ENCODE measurements around the gene TXN. TPM values are rescaled to one million over a fixed set of nuclear protein-coding genes. Genes with fewer than 3 reads are reported as not detected.

Gene TXN
- total and polyA plus RNA-seq, 10 of the 15 experiments (the other 5 are each of a cell fraction or from before 2014, with no cell fraction given), result 309 to 2,304 (median 650) TPM

DNA sequence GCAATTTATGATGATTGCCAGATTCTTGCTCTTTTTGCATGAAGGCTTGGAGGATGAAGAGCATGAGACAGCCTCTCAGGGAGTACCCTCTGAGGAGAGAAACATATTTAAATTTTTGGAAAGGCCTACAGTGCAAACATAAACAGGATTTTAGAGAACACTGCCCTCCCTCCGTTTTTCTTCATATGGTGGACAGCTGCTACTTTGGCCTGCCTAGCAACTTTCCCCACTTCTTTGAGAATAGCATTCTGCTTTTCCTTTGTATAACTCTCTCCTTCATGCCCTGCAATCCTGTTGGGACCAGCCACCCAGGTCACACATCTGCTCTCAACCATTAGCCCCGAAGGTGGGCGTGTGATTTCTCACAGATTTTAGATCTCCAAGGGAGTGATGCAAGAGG, 20.5 kb upstream of the TXN start:
- 20% methylated on average over 3 of the region's 3 CpGs for WGBS (ENCODE audit: insufficient coverage, insufficient replicate concordance, low lambda C conversion rate, missing lambda C conversion rate)
- H3K4me3 ChIP-seq, result no peak overlapping the region
- H4K20me1 ChIP-seq (ENCODE audit: control insufficient read depth, insufficient read depth), result no peaks in the 10 kb centered on the region
- no peaks in the 10 kb centered on the region; a peak in 1 of 4 replicates for H3K27me3 ChIP-seq (replicated peaks in 1 of 2; ENCODE audit: control insufficient read depth in 2 of 2, insufficient read depth in 2 of 2, low read length in 1 of 2)
- H3K79me2 ChIP-seq (ENCODE audit: control insufficient read depth, insufficient read depth, low read length), result no peaks in the 10 kb centered on the region
- intact Hi-C loops (cut with micrococcal nuclease; ENCODE audit: unreplicated experiment), result no loop called here
- ChIA-PET SMC1A (ENCODE audit: uncharacterized antibody, unreplicated experiment) (no interaction called here), CTCF (no interaction called here), RAD21 (ENCODE audit: unreplicated experiment) (no interaction called here), POLR2A (no interaction called here)
- H3K9me3 ChIP-seq (replicated peaks; ENCODE audit: control insufficient read depth, insufficient read depth, low read length), result no peaks in the 10 kb centered on the region
- FAIRE-seq, result no peak
- no peak for ATAC-seq
- no TSS peak for BruUV-seq (replicated peaks)
- no peak overlapping the region for H3K27ac ChIP-seq (ENCODE audit: control insufficient read depth, insufficient read depth)
- in situ Hi-C loops (cut with MboI), result no loop called here
- TF ChIP-seq CBX5 (IDR thresholded peaks at IDR 0.05; ENCODE audit: low read depth), result no peak
- TF ChIP-seq KDM1A (IDR thresholded peaks at IDR 0.05; ENCODE audit: borderline replicate concordance), result no peak
- TF ChIP-seq YBX1 (IDR thresholded peaks at IDR 0.05), result no peak
- no peak for TF ChIP-seq BMI1 (IDR thresholded peaks at IDR 0.05; ENCODE audit: borderline replicate concordance)
- no peak for TF ChIP-seq STAT3 (IDR thresholded peaks at IDR 0.05; ENCODE audit: low read depth, low read length)
- TF ChIP-seq KAT2A (conservative IDR thresholded peaks at IDR 0.05; ENCODE audit: control insufficient read depth, low read depth, low read length), result no peak
- TF ChIP-seq POLR2A (IDR thresholded peaks at IDR 0.05; ENCODE audit: low read depth, low read length), result no peak
- TF ChIP-seq POLR2AphosphoS5 (IDR thresholded peaks at IDR 0.05; ENCODE audit: low read length), result no peak
- no peak for TF ChIP-seq MXI1 (IDR thresholded peaks at IDR 0.05; ENCODE audit: low read depth, low read length)
- TF ChIP-seq, protein P1, sequence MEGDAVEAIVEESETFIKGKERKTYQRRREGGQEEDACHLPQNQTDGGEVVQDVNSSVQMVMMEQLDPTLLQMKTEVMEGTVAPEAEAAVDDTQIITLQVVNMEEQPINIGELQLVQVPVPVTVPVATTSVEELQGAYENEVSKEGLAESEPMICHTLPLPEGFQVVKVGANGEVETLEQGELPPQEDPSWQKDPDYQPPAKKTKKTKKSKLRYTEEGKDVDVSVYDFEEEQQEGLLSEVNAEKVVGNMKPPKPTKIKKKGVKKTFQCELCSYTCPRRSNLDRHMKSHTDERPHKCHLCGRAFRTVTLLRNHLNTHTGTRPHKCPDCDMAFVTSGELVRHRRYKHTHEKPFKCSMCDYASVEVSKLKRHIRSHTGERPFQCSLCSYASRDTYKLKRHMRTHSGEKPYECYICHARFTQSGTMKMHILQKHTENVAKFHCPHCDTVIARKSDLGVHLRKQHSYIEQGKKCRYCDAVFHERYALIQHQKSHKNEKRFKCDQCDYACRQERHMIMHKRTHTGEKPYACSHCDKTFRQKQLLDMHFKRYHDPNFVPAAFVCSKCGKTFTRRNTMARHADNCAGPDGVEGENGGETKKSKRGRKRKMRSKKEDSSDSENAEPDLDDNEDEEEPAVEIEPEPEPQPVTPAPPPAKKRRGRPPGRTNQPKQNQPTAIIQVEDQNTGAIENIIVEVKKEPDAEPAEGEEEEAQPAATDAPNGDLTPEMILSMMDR (IDR thresholded peaks at IDR 0.05 in 2 of 3, conservative IDR thresholded peaks at IDR 0.05 in 1 of 3; ENCODE audit: control insufficient read depth in 2 of 3, extremely low read depth in 1 of 3, insufficient read depth in 1 of 3, low read depth in 3 of 3, low read length in 3 of 3), result no peak
- no peak for TF ChIP-seq CEBPB (IDR thresholded peaks at IDR 0.05; ENCODE audit: borderline replicate concordance in 1 of 2, low read depth in 2 of 2, low read length in 2 of 2)
- no peak overlapping the region for H2AFZ ChIP-seq (ENCODE audit: control insufficient read depth, low read depth, low read length)
- no peak overlapping the region for H3K9ac ChIP-seq (ENCODE audit: control insufficient read depth, insufficient read depth, low read length)
- H3K4me2 ChIP-seq (ENCODE audit: control insufficient read depth, insufficient read depth), result no peak overlapping the region
- no peaks in the 10 kb centered on the region for H3K4me1 ChIP-seq (ENCODE audit: control insufficient read depth, insufficient read depth, low read length)
- no peak for DNase-seq (ENCODE audit: low read depth, low spot score)
- H3K36me3 ChIP-seq (ENCODE audit: control insufficient read depth in 2 of 2, insufficient read depth in 2 of 2, low read length in 1 of 2), result no peaks in the 10 kb centered on the region
